Ovary (tissue), 9 donors: ENCODE measurements around the gene DDX18. TPM values are rescaled to one million over a fixed set of nuclear protein-coding genes. Genes with fewer than 3 reads are reported as not detected.
"Not testable (repeated sequence)": the region's sequence is repeated elsewhere in the genome, so short reads cannot be mapped to it uniquely, and the experiment has no call there.

Source experiments
- DNase-seq, 5 donors: peaks; one replicate each; pipeline ENCODE4 v3.0.0-alpha.2; 2019 to 2020
- H3K27ac ChIP-seq, 2 donors: fragments of 200-600 bp; one replicate each; pipeline versions ENCODE4 v1.5.1 to v1.8.0; 2019 to 2022
- H3K27me3 ChIP-seq: fragments of 200-600 bp; one replicate; pipeline ENCODE4 v1.8.0; 2022
- H3K36me3 ChIP-seq: fragments of 200-600 bp; sonication (generic); one replicate; pipeline ENCODE4 v1.5.1; 2019
- H3K4me1 ChIP-seq: one replicate; pipeline ENCODE4 v1.8.1; 2013; ENCODE audit warnings: mild to moderate bottlenecking, moderate library complexity; ENCODE audit not compliant: insufficient read depth
- H3K4me3 ChIP-seq: fragments of 200-600 bp; sonication (generic); one replicate; pipeline ENCODE4 v1.5.1; 2017
- H3K9me3 ChIP-seq, 2 donors: fragments of 200-600 bp in 1 of 2; sonication (generic) in 1 of 2; one replicate each; pipeline versions ENCODE4 v1.5.1 to v1.8.1; 2013 to 2019; ENCODE audit warnings: mild to moderate bottlenecking in 1 of 2, moderate library complexity in 1 of 2
- EP300 ChIP-seq: sonication (generic); formaldehyde crosslinking; IDR thresholded peaks from one replicate; pipeline ENCODE4 v1.6.1; 2017; ENCODE audit warnings: antibody characterized with exemption
- POLR2A ChIP-seq: fragments of 450-650 bp; IDR thresholded peaks from one replicate; pipeline ENCODE4 v1.6.1; 2017; ENCODE audit warnings: antibody characterized with exemption, mild to moderate bottlenecking, moderate library complexity
- WGBS, 3 donors: extraction: QIAGEN DNeasy Blood & Tissue Kit in 1 of 3; methylation state at CpG; one replicate each; pipeline versions ENCODE4 v1.1.5 to v1.1.7; 2013 to 2017; 5-methylcytosine and 5-hydroxymethylcytosine counted together
- intact Hi-C, 4 donors: fragments of 100-400 bp; cut with DNase I; formaldehyde crosslinking; loops; one replicate each; pipeline versions ENCODE4 v1.11.0 to v1.15.1; 2022 to 2023
- polyA plus RNA-seq, 2 donors: library from polyadenylated mRNA; stranded (reverse); fragments of 200-250 nt in 1 of 2; fragments of 350-450 nt in 1 of 2; fragmentation: Illumina TruSeq in 1 of 2; extraction: RNeasy Lipid Tissue Mini Kit (QIAGEN cat#74804) in 1 of 2; gene quantifications; one replicate each; pipeline ENCODE4 v1.2.3, GENCODE V29; 2013 to 2014
- total RNA-seq, 7 donors: library from RNA; depleted of rRNA in 2 of 7; stranded (reverse); fragments of >200 nt in 2 of 7; fragmentation: NEBNext Ultra II Directional in 3 of 7; extraction: Animal tissue kit (Norgen Biotek cat#: 25700) in 3 of 7; gene quantifications; one replicate each; pipeline versions ENCODE4 v1.1.0 to v1.2.4, GENCODE V29; 2016 to 2023
- TF ChIP-seq, protein P1 (sequence below), 3 donors: fragments of 450-650 bp in 2 of 3; fragments of 200-600 bp in 1 of 3; IDR thresholded peaks; one replicate each; pipeline versions ENCODE4 v1.5.1 to v1.8.0; 2016 to 2022; ENCODE audit warnings: antibody characterized with exemption in 3 of 3, mild to moderate bottlenecking in 1 of 3
- donor health status: DM: no; HTN: no; CAD: no; lungs with moderate emphysema.
- donor health status: DM: no; HTN: no; CAD: no.
- donor health status: Bipolar disorder and iron deficiency.
- donor health status: DM: yes; HTN: yes; CAD: no.
- donor health status: DM: no; HTN: no; CAD: no.
- donor health status: DM: yes; HTN: yes; CAD: no.

DDX18 gene
- total and polyA plus RNA-seq, 9 donors, result 24.3 to 65.0 (median 48.9) TPM

DNA sequence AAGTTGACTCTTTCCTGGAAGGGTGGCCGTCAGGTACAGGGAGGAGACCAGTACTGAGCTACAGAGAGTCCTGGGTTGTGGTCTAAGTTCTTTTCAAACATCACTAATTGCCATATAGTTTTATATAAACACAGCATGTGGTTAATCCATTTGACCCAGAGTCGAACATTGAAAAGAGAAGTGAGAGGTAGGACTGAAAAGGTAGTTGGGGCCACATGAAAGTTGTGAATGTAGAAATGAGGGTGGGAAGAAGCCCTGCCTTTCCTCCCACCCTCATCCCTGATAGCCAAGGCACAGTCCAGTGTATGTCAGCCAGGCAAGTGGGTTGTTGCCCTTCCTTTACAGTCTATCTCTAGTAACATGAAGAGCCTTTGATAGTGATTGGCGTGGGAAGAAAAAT, 4.4 kb downstream of the DDX18 start:
- H3K27ac ChIP-seq, result no peak overlapping the region
- DNase-seq, result no peak
- no peak overlapping the region for H3K4me3 ChIP-seq
- peaks cover 2% of the 10 kb centered on the region for H3K4me1 ChIP-seq
- no peaks in the 10 kb centered on the region for H3K36me3 ChIP-seq
- no peak for TF ChIP-seq EP300
- H3K9me3 ChIP-seq, result no peaks in the 10 kb centered on the region
- intact Hi-C loops, result no loop called here
- WGBS, 3 donors, result 92% methylated on average over 3 of the region's 3 CpGs
- no peaks in the 10 kb centered on the region for H3K27me3 ChIP-seq

DNA sequence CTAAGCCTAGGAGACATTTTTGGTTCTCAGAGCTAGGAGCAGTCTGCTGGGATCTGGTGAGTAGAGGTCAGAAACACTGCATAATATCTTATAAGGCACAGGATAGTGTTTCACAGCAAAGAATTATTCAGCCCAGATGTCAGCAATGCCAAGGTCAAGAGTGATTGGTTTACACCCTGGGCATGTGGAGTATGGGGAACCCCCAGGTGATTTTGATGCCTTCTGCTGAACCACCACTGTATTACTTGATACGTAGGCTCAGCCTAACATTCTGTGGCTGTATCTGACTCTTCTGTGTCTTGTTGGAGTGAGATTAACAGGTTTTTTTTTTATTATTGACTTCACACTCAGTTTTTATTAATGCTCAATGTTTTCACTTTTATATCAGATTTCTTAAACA, 6.0 kb downstream of the DDX18 start:
- intact Hi-C loops, result loop anchor here in 1 of 4 donors (10.0 kb wide), 1 partner anchor 174 kb away; no protein-coding TSS in a partner anchor
- Histone ChIP-seq H3K36me3 (no peaks in the 10 kb centered on the region), H3K4me1 (peaks cover 2% of the 10 kb centered on the region), H3K4me3 (no peak overlapping the region), H3K27me3 (no peaks in the 10 kb centered on the region), H3K27ac (no peak overlapping the region), H3K9me3 (no peaks in the 10 kb centered on the region)
- TF ChIP-seq, protein P1, sequence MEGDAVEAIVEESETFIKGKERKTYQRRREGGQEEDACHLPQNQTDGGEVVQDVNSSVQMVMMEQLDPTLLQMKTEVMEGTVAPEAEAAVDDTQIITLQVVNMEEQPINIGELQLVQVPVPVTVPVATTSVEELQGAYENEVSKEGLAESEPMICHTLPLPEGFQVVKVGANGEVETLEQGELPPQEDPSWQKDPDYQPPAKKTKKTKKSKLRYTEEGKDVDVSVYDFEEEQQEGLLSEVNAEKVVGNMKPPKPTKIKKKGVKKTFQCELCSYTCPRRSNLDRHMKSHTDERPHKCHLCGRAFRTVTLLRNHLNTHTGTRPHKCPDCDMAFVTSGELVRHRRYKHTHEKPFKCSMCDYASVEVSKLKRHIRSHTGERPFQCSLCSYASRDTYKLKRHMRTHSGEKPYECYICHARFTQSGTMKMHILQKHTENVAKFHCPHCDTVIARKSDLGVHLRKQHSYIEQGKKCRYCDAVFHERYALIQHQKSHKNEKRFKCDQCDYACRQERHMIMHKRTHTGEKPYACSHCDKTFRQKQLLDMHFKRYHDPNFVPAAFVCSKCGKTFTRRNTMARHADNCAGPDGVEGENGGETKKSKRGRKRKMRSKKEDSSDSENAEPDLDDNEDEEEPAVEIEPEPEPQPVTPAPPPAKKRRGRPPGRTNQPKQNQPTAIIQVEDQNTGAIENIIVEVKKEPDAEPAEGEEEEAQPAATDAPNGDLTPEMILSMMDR (IDR thresholded peaks at IDR 0.05), result no peak
- TF ChIP-seq EP300 (no peak), POLR2A (no peak)
- DNase-seq, result no peak
- WGBS, 3 donors, result 71 to 83% (median 73%) methylated on average over 1 of the region's 1 CpG

DNA sequence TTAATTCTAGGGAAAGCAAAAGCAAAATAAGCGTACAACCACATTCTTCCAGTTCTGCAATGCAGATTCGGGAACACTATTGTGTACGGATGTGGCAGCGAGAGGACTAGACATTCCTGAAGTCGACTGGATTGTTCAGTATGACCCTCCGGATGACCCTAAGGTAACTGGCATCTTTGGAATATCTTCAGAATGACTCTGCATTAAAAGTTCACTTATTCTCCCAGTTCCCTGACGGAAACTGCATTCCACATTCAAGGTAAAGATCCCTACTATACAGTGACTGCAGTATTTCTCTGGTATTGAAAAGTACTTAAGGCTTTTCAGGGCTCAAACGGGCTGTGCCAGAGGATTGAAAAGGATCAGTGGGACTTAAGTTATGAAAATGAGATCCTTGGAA, 10.9 kb downstream of the DDX18 start:
- H3K36me3 ChIP-seq, result no peaks in the 10 kb centered on the region
- intact Hi-C loops, result loop anchor here in 1 of 4 donors (10.0 kb wide), 1 partner anchor 169 kb away; no protein-coding TSS in a partner anchor
- H3K27ac ChIP-seq, result no peak overlapping the region
- no peak overlapping the region for H3K4me3 ChIP-seq
- no peaks in the 10 kb centered on the region for H3K27me3 ChIP-seq
- 88 to 89% (median 88%) methylated on average over 8 of the region's 8 CpGs for WGBS, 3 donors
- TF ChIP-seq, protein P1 (IDR thresholded peaks at IDR 0.05), result no peak
- no peak for TF ChIP-seq POLR2A
- TF ChIP-seq EP300, result no peak
- DNase-seq, result no peak
- H3K4me1 ChIP-seq, result no peaks in the 10 kb centered on the region
- no peaks in the 10 kb centered on the region for H3K9me3 ChIP-seq

DNA sequence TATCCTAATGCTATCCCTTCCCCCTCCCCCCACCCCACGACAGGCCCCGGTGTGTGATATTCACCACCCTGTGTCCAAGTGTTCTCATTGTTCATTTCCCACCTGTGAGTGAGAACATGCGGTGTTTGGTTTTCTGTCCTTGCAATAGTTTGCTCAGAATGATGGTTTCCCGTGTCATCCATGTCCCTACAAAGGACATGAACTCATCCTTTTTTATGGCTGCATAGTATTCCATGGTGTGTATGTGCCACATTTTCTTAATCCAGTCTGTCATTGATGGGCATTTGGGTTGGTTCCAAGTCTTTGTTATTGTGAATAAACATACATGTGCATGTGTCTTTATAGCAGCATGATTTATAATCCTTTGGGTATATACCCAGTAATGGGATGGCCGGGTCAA, 13.0 kb downstream of the DDX18 start:
- not testable (repeated sequence) for H3K9me3 ChIP-seq, H3K27ac ChIP-seq, DNase-seq, H3K36me3 ChIP-seq, H3K27me3 ChIP-seq, H3K4me1 ChIP-seq, H3K4me3 ChIP-seq
- 93 to 99% (median 97%) methylated on average over 5 of the region's 5 CpGs for WGBS, 3 donors
- intact Hi-C loops, result loop anchor here in 1 of 4 donors (10.0 kb wide), 1 partner anchor 167 kb away; no protein-coding TSS in a partner anchor

DNA sequence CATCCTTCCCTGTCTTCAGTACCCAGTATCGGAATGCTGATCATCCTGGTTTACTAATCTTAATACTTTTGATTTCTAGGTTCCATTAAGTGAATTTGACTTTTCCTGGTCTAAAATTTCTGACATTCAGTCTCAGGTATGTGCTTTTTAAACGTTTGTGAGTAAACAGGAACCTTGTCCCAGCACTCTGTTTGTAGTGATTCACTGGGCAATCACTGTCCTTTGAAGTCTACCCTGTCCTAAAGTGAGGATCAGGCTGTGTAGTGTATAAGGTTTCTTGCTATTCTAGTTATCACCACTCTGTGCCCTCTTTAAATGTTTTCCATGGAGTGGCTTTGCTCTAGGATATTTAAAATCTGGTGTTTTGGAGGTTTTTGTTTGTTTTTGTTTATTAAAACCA, 14.4 kb downstream of the DDX18 start:
- TF ChIP-seq, protein P1 (IDR thresholded peaks at IDR 0.05), result no peak
- TF ChIP-seq POLR2A, result no peak
- intact Hi-C loops, result loop anchor here in 2 of 4 donors (1.0 to 10.0 kb wide), 2 partner anchors 17 to 166 kb away; no protein-coding TSS in a partner anchor
- 85 to 89% (median 86%) methylated on average over 2 of the region's 2 CpGs for WGBS, 3 donors
- no peak for DNase-seq
- no peaks in the 10 kb centered on the region for H3K27me3 ChIP-seq
- H3K27ac ChIP-seq, result no peak overlapping the region
- H3K4me1 ChIP-seq, result no peaks in the 10 kb centered on the region
- H3K36me3 ChIP-seq, result no peaks in the 10 kb centered on the region
- no peak overlapping the region for H3K4me3 ChIP-seq
- no peaks in the 10 kb centered on the region for H3K9me3 ChIP-seq
